OCI-LY7 (cell line): ENCODE data around the gene BBOX1.

Experiments used
- CTCF ChIP-seq: fragments of 200-600 bp; sonication (generic); conservative IDR thresholded peaks from 2 replicates; pipeline ENCODE4 v1.5.1; 2014; ENCODE audit warnings: mild to moderate bottlenecking, antibody characterized with exemption, low read length, moderate library complexity, mixed read lengths
- EZH2phosphoT487 ChIP-seq: fragments of 200-600 bp; sonication (generic); IDR thresholded peaks from 2 replicates; pipeline ENCODE4 v1.6.1; 2018; ENCODE audit warnings: low read depth, borderline replicate concordance, mild to moderate bottlenecking, mixed run types, antibody characterized with exemption, low read length, moderate library complexity, mixed read lengths

DNA sequence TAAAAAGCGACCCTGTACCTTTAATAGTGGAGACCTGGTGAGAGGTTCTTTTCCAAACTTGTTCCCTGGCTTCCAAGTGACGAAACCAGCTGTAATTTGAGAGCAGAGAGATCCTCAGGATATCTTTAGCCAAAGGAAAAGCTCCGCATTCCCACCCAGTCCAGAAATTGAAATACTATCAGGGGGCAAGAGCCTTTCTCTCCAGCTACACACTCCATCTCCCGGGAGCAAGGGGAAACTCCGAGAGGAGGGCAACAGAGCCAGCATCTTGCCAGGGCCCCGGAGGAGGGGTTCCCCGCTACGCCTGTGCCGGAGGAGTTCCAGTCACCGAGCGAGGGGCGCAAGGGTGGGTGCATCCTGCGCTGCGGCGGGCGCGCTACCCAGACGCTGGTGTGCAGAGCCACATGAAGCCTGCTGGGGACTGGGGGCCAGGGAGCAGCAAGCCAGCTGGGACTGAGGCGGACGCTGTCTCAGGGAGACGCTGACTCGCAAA lies 46.6 kb upstream of the BBOX1 start, which contains the start of gene FIBIN:
- no peak for TF ChIP-seq CTCF
- TF ChIP-seq EZH2phosphoT487, result no peak
